Testis (tissue), 3 donors: ENCODE data around the gene DHCR7. TPM values are rescaled to one million over a fixed set of nuclear protein-coding genes. Genes with fewer than 3 reads are reported as not detected.
"Not testable (repeated sequence)": the region's sequence is repeated elsewhere in the genome, so short reads cannot be mapped to it uniquely, and the experiment has no call there.

Experiments used
- DNase-seq: peaks from one replicate; pipeline ENCODE4 v3.0.0-alpha.2; 2019
- H3K27ac ChIP-seq, 2 donors: fragments of 200-600 bp; sonication (generic); one replicate each; pipeline ENCODE4 v1.5.1; 2019
- H3K27me3 ChIP-seq: fragments of 200-600 bp; sonication (generic); one replicate; pipeline ENCODE4 v1.5.1; 2019
- H3K36me3 ChIP-seq: fragments of 200-600 bp; sonication (generic); one replicate; pipeline ENCODE4 v1.5.1; 2017; ENCODE audit warnings: low read depth; ENCODE audit errors: missing control alignments
- H3K4me1 ChIP-seq: fragments of 200-600 bp; sonication (generic); one replicate; pipeline ENCODE4 v1.5.1; 2019
- H3K4me3 ChIP-seq, 2 donors: fragments of 200-600 bp; sonication (generic); one replicate each; pipeline ENCODE4 v1.5.1; 2017 to 2019
- H3K9me3 ChIP-seq: fragments of 200-600 bp; sonication (generic); one replicate; pipeline ENCODE4 v1.5.1; 2017
- CTCF ChIP-seq, 3 experiments: fragments of 450-650 bp in 2 of 3; fragments of 200-600 bp in 1 of 3; sonication (generic) in 1 of 3; IDR thresholded peaks; one replicate each; pipeline ENCODE4 v1.5.1; 2016 to 2019; ENCODE audit warnings: antibody characterized with exemption in 3 of 3, mild to moderate bottlenecking in 2 of 3, moderate library complexity in 1 of 3
- POLR2A ChIP-seq: fragments of 450-650 bp; IDR thresholded peaks from one replicate; pipeline ENCODE4 v1.6.1; 2017; ENCODE audit warnings: antibody characterized with exemption, mild to moderate bottlenecking, moderate library complexity
- WGBS, 2 donors: methylation state at CpG; one replicate each; pipeline ENCODE4 v1.1.5; 2018; 5-methylcytosine and 5-hydroxymethylcytosine counted together
- intact Hi-C: fragments of 100-400 bp; cut with DNase I; formaldehyde crosslinking; loops from one replicate; pipeline ENCODE4 v1.15.1; 2023; ENCODE audit warnings: low total_unique reads
- polyA plus RNA-seq: library from polyadenylated mRNA; stranded (reverse); fragments of 350-450 nt; fragmentation: Illumina TruSeq; extraction: RNeasy Lipid Tissue Mini Kit (QIAGEN cat#74804); gene quantifications from one replicate; pipeline ENCODE4 v1.2.3, GENCODE V29; 2014; ENCODE audit warnings: low read depth, low replicate concordance; ENCODE audit not compliant: insufficient read depth
- total RNA-seq, 2 donors: library from RNA; depleted of rRNA; stranded (reverse); fragments of >200 nt; gene quantifications; one replicate each; pipeline ENCODE4 v1.2.3, GENCODE V29; 2016

DHCR7 gene
- total and polyA plus RNA-seq, 3 donors from 2014 or later: 54.2 to 101 (median 65.3) TPM

GRCh38 chr11:71425860-71426259 lies 22.3 kb downstream of the DHCR7 start:
- DNase-seq: no peak
- Histone ChIP-seq H3K27me3 (no peaks in the 10 kb centered on the region), H3K27ac (no peak overlapping the region), H3K4me3 (no peak overlapping the region), H3K4me1 (peaks cover 20% of the 10 kb centered on the region), H3K36me3 (no peaks in the 10 kb centered on the region), H3K9me3 (no peaks in the 10 kb centered on the region)
- no peak for TF ChIP-seq CTCF (IDR thresholded peaks at IDR 0.05)
- WGBS, 2 donors: 73 to 86% methylated on average over 4 of the region's 4 CpGs
- intact Hi-C loops: no loop called here

GRCh38 chr11:71425409-71425808 lies 22.8 kb downstream of the DHCR7 start:
- Histone ChIP-seq H3K4me1 (peaks cover 17% of the 10 kb centered on the region), H3K27ac (no peak overlapping the region), H3K9me3 (no peaks in the 10 kb centered on the region), H3K4me3 (no peak overlapping the region), H3K27me3 (no peaks in the 10 kb centered on the region), H3K36me3 (no peaks in the 10 kb centered on the region)
- no peak for DNase-seq
- no peak for TF ChIP-seq POLR2A
- TF ChIP-seq CTCF (IDR thresholded peaks at IDR 0.05): no peak
- WGBS, 2 donors: 76 to 96% methylated on average over 2 of the region's 2 CpGs
- intact Hi-C loops: no loop called here

- H3K9me3 ChIP-seq: no peaks in the 10 kb centered on the region
- no peaks in the 10 kb centered on the region for H3K27me3 ChIP-seq
- TF ChIP-seq CTCF (IDR thresholded peaks at IDR 0.05) (no peak), POLR2A (no peak)
- H3K4me3 ChIP-seq: no peak overlapping the region
- WGBS, 2 donors: 86 to 90% methylated on average over 7 of the region's 7 CpGs
- H3K4me1 ChIP-seq: peaks cover under 1% of the 10 kb centered on the region
- H3K36me3 ChIP-seq: no peaks in the 10 kb centered on the region
- no peak overlapping the region for H3K27ac ChIP-seq
- intact Hi-C loops: no loop called here
- no peak for DNase-seq
These were observed 24.9 kb downstream of the DHCR7 start for GRCh38 chr11:71423181-71423790.

- H3K36me3 ChIP-seq, H3K9me3 ChIP-seq, DNase-seq, H3K4me1 ChIP-seq, H3K27me3 ChIP-seq, H3K4me3 ChIP-seq, intact Hi-C loops, H3K27ac ChIP-seq: not testable (repeated sequence)
- 83 to 84% methylated on average over 3 of the region's 3 CpGs for WGBS, 2 donors
These were observed 25.9 kb downstream of the DHCR7 start for GRCh38 chr11:71422318-71422717.

DNA sequence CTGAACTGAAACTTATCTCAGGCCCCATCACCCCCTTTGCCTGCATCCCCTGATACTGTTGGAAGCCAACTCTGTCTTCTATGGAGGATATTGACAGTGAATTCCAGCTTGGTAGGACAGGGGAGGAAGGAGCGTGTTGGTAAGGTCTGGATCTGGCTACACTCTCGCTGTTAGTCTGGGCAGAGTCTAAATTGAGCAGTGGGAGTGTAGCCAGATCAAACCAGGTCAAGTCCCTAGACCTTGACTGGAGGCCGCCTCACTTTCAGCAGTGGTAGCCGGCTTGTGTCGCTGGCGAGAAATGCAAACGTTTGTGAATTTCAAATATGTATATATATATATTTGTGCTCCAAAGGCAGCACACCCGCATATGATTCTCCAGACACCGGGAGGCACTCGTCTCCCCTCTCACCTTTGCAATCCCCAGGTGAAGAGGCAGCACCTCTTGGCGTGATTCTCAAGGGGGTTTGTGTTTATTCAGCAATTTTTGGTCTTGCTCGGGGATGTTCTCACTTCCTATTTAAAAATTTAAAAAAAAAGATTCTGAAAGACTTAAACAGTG lies 26.7 kb downstream of the DHCR7 start:
- peak; percentile 50 for DNase-seq
- no peak for TF ChIP-seq CTCF (IDR thresholded peaks at IDR 0.05)
- no peak for TF ChIP-seq POLR2A

More for the DNA sequence above, 26.7 kb downstream of the DHCR7 start:
- no peaks in the 10 kb centered on the region for H3K27me3 ChIP-seq
- WGBS, 2 donors: 71 to 79% methylated on average over 12 of the region's 12 CpGs
- H3K36me3 ChIP-seq: no peaks in the 10 kb centered on the region
- no peaks in the 10 kb centered on the region for H3K4me1 ChIP-seq
- intact Hi-C loops: no loop called here
- no peak overlapping the region for H3K4me3 ChIP-seq
- H3K27ac ChIP-seq: no peak overlapping the region
- no peaks in the 10 kb centered on the region for H3K9me3 ChIP-seq
